IPS-20b (cell line): ENCODE data around the gene S100PBP.
A peak's percentile ranks its signal among the peaks of the same experiment; 100 is the strongest.
"Not testable (repeated sequence)": the region's sequence is repeated elsewhere in the genome, so short reads cannot be mapped to it uniquely, and the experiment has no call there.

Experiments used
- H3K27ac ChIP-seq: one replicate; pipeline ENCODE4 v1.5.1; 2013; ENCODE audit warnings: low read length
- H3K27me3 ChIP-seq: 2 replicates; pipeline ENCODE4 v1.6.1; 2013; ENCODE audit warnings: mild to moderate bottlenecking, low read length, inconsistent platforms; ENCODE audit not compliant: insufficient read depth
- H3K36me3 ChIP-seq: 2 replicates; pipeline ENCODE4 v1.6.1; 2013; ENCODE audit warnings: low read depth, mild to moderate bottlenecking, inconsistent platforms, low read length, moderate library complexity; ENCODE audit not compliant: insufficient read depth
- H3K4me1 ChIP-seq: 2 replicates; pipeline ENCODE4 v1.6.1; 2013; ENCODE audit warnings: mild to moderate bottlenecking, control low read depth, inconsistent platforms, low read length, moderate library complexity; ENCODE audit not compliant: insufficient read depth
- H3K4me3 ChIP-seq: 2 replicates; pipeline ENCODE4 v1.5.1; 2013; ENCODE audit warnings: mild to moderate bottlenecking, low read length, inconsistent platforms
- H3K9ac ChIP-seq: 2 replicates; pipeline ENCODE4 v1.6.1; 2013; ENCODE audit warnings: low read depth, mild to moderate bottlenecking, inconsistent platforms, low read length, moderate library complexity
- H3K9me3 ChIP-seq: 2 replicates; pipeline ENCODE4 v1.6.1; 2013; ENCODE audit warnings: mild to moderate bottlenecking, low read depth, low read length, inconsistent platforms; ENCODE audit not compliant: insufficient read depth

S100PBP gene

GRCh38 chr1:32795763-32796162 is 21.7 kb upstream of the S100PBP start:
- H3K27ac ChIP-seq = not testable (repeated sequence)

DNA sequence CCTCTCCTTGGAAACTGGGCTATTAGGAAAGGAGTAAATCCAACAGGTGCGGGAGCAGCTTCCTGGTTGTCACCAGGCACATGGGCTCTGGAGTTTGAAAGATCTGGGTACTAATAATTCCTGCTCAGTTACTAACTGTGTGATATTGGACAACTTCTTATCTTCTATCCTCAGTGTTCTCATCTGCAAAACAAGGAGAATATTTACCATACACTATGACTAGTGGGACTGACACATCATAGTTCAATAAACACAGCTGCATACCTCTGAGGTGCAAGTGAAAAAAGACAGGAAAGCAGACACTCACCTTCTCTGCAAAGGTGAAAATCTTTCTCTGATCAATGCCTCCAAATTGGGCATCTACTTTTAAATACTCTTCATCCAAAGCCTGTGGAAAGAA is 20.0 kb upstream of the S100PBP start:
- no peak overlapping the region for H3K27ac ChIP-seq
- peaks cover 89% of the 10 kb centered on the region for H3K36me3 ChIP-seq
- H3K27me3 ChIP-seq = no peaks in the 10 kb centered on the region
- H3K4me1 ChIP-seq = no peaks in the 10 kb centered on the region
- H3K9ac ChIP-seq = no peak overlapping the region
- no peaks in the 10 kb centered on the region for H3K9me3 ChIP-seq
- H3K4me3 ChIP-seq = no peak overlapping the region

More at GRCh38 chr1:32795763-32796162, 21.7 kb upstream of the S100PBP start:
- not testable (repeated sequence) for H3K27me3 ChIP-seq, H3K9me3 ChIP-seq, H3K4me1 ChIP-seq, H3K4me3 ChIP-seq, H3K9ac ChIP-seq
- H3K36me3 ChIP-seq = peaks cover 92% of the 10 kb centered on the region

DNA sequence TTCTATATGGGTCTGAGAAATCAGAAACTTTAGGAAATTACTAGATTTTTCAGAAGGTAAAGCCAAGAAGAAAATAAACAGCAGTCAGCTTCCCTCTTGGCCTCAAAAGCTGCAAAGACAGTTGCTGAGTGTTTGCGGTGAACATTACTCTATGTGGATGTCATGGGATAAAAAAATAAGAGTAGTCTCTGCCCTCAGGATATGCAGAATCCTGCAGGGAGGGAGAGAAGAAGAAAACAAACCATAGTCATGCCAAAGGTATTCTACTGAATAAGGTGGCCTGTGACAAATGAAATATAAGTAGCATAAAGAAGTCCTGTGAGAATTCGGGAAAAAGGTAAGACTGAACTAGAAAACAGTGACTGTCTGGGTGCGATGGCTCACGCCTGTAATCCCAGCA is 19.3 kb upstream of the S100PBP start:
- H3K27me3 ChIP-seq = no peaks in the 10 kb centered on the region
- H3K36me3 ChIP-seq = peaks cover 91% of the 10 kb centered on the region
- H3K27ac ChIP-seq = no peak overlapping the region
- no peak overlapping the region for H3K9ac ChIP-seq
- no peak overlapping the region for H3K4me3 ChIP-seq
- H3K4me1 ChIP-seq = no peaks in the 10 kb centered on the region
- no peaks in the 10 kb centered on the region for H3K9me3 ChIP-seq

GRCh38 chr1:32798679-32799416 is 18.6 kb upstream of the S100PBP start:
- no peaks in the 10 kb centered on the region for H3K4me1 ChIP-seq
- H3K36me3 ChIP-seq = peaks cover 89% of the 10 kb centered on the region
- H3K4me3 ChIP-seq = no peak overlapping the region
- no peaks in the 10 kb centered on the region for H3K9me3 ChIP-seq
- no peaks in the 10 kb centered on the region for H3K27me3 ChIP-seq
- no peak overlapping the region for H3K27ac ChIP-seq
- no peak overlapping the region for H3K9ac ChIP-seq

GRCh38 chr1:32801096-32801715 is 16.2 kb upstream of the S100PBP start:
- Histone ChIP-seq H3K9ac (no peak overlapping the region), H3K4me1 (no peaks in the 10 kb centered on the region), H3K27ac (no peak overlapping the region), H3K27me3 (no peaks in the 10 kb centered on the region), H3K36me3 (peaks cover 80% of the 10 kb centered on the region), H3K9me3 (no peaks in the 10 kb centered on the region), H3K4me3 (no peak overlapping the region)

DNA sequence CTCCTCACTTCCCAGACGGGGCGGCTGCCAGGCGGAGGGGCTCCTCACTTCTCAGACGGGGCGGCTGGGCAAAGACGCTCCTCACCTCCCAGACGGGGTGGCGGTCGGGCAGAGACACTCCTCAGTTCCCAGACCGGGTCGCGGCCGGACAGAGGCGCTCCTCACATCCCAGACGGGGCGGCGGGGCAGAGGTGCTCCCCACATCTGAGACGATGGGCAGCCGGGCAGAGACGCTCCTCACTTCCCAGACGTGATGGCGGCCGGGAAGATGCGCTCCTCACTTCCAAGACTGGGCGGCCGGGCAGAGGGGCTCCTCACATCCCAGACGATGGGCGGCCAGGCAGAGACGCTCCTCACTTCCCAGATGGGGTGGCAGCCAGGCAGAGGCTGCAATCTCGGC is 13.0 kb upstream of the S100PBP start:
- not testable (repeated sequence) for H3K4me3 ChIP-seq, H3K4me1 ChIP-seq, H3K9ac ChIP-seq, H3K27me3 ChIP-seq, H3K27ac ChIP-seq, H3K9me3 ChIP-seq
- peaks cover 81% of the 10 kb centered on the region for H3K36me3 ChIP-seq

GRCh38 chr1:32806290-32806689 is 11.2 kb upstream of the S100PBP start:
- Histone ChIP-seq H3K36me3 (peaks cover 81% of the 10 kb centered on the region), H3K27me3 (no peaks in the 10 kb centered on the region), H3K9ac (no peak overlapping the region), H3K4me1 (no peaks in the 10 kb centered on the region), H3K9me3 (no peaks in the 10 kb centered on the region), H3K27ac (no peak overlapping the region), H3K4me3 (no peak overlapping the region)

DNA sequence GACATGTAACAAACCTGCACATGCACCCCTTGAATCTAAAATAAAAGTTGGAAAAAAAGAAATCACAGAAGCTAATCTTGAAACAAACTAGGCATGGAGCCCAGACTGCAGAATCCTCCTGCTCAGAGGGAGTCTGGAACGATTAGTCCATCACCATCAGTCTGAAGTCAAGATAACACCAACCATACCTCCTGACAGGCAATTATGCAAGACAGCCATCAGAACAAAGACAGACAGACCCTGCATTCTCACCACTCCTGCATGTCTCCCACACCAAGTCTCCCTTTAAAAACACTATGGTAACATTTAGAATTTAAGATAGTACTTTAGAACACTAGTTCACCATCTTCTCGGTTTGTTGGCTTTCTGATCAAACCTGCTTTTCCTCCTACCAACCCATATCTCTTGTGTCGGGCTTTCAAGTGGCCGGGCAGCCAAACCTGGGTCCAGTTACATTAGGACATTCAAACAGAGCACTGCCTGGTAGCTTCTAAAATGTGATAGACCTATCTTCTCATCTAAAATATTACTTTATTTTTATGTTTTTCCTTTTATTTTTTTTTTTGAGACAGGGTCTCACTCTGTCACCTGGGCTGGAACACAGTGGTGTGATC is 10.4 kb upstream of the S100PBP start:
- H3K4me1 ChIP-seq = peaks cover under 1% of the 10 kb centered on the region; the same call in 1 of the 2 replicates
- H3K27me3 ChIP-seq = no peaks in the 10 kb centered on the region
- no peak overlapping the region for H3K9ac ChIP-seq
- peaks cover 80% of the 10 kb centered on the region for H3K36me3 ChIP-seq
- no peak overlapping the region for H3K27ac ChIP-seq
- no peaks in the 10 kb centered on the region for H3K9me3 ChIP-seq
- no peak overlapping the region for H3K4me3 ChIP-seq

DNA sequence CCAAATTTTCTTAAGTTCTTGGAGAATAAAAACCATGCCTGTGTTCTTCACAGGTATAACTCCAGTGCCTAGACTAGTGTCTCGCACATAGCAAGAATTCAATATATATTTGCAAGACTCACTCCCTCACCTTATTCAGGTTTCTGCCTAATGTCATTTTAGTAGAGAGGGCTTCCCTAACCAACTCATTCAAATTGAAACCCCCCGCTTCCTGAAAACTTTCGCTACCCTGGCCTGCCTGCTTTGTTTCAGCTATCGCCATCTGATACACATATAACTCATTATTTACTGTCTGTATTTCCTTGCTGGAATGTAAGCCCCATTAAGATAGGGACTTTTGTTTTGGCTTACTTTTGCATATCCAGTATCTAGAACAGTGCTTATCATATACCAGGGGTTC is 8.9 kb upstream of the S100PBP start:
- no peak overlapping the region for H3K27ac ChIP-seq
- peaks cover 65% of the 10 kb centered on the region for H3K36me3 ChIP-seq
- H3K9me3 ChIP-seq = no peaks in the 10 kb centered on the region

DNA sequence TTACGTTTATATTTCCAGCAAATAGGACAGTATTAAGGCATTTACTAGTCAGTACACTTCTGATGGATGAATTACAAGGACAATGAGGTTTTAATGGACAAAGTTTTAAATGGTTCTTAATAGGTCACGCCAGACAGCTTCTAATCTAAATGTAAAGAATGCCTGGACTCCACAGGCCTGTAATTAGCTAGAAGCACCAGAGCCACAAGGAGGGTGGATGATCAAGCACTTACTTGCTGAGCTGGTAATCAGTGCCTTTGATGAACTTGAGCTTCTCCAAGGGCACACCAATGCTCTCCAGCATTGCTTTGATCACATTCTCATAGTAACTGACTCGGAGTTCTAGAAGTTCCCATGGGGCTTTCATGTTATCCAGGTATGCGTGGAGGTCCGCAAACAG is 7.1 kb upstream of the S100PBP start:
- no peaks in the 10 kb centered on the region for H3K27me3 ChIP-seq
- H3K36me3 ChIP-seq = peaks cover 76% of the 10 kb centered on the region
- H3K27ac ChIP-seq = no peak overlapping the region
- H3K9ac ChIP-seq = no peak overlapping the region
- H3K4me3 ChIP-seq = no peak overlapping the region
- peaks cover 14% of the 10 kb centered on the region; the same call in 1 of the 2 replicates for H3K4me1 ChIP-seq
- H3K9me3 ChIP-seq = no peaks in the 10 kb centered on the region

More for the DNA sequence above, 8.9 kb upstream of the S100PBP start:
- Histone ChIP-seq H3K27me3 (no peaks in the 10 kb centered on the region), H3K9ac (no peak overlapping the region), H3K4me3 (no peak overlapping the region), H3K4me1 (peaks cover 8% of the 10 kb centered on the region; the same call in 1 of the 2 replicates)

DNA sequence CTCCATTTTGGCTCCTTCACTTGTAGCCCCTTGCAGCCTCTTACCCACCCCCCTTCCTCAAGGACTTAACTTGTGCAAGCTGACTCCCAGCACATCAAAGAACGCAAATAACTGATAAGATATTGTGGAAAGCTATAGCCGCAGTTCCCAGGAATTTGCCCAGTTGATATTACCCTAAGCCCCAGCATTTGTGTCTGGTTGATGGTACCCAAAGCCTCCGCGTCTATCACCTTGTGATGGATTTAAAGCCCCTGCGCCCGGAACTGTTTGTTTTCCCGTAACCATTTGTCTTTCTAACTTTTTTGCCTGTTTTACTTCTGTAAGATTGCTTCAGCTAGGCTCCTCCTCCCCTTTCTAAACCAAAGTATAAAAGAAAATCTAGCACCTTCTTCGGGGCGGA is 6.2 kb upstream of the S100PBP start:
- Histone ChIP-seq H3K36me3 (peaks cover 70% of the 10 kb centered on the region), H3K27ac (no peak overlapping the region), H3K27me3 (no peaks in the 10 kb centered on the region), H3K4me1 (peaks cover 14% of the 10 kb centered on the region; the same call in 1 of the 2 replicates), H3K4me3 (no peak overlapping the region), H3K9ac (peak overlapping the region; percentile 53; the same call in 1 of the 2 replicates), H3K9me3 (no peaks in the 10 kb centered on the region)

DNA sequence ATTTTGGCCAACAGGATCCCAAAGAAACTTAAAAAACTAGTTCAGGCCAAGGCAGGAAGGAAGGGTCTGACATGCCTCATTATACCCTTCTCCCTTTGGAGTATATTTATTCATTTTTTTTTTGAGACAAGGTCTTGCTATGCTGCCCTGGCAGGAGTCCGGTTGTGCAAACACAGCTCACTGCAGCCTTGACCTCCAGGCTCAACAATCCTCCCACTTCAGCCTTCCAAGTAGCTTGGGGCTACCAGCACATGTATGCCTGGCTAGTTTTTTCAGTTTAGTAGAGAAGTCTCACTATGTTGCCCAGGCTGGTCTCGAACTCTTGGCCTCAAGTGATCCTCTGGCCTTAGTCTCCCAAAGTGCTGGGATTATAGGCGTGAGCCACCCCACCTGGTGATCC is 5.5 kb upstream of the S100PBP start:
- Histone ChIP-seq H3K9ac (peak overlapping the region; percentile 53; the same call in 1 of the 2 replicates), H3K27ac (no peak overlapping the region), H3K4me1 (peaks cover 14% of the 10 kb centered on the region; the same call in 1 of the 2 replicates), H3K9me3 (no peaks in the 10 kb centered on the region), H3K27me3 (no peaks in the 10 kb centered on the region), H3K36me3 (peaks cover 63% of the 10 kb centered on the region), H3K4me3 (peak overlapping the region; percentile 1; the same call in 1 of the 2 replicates)
